ENCODE data around the gene SLC44A3. TPM values are rescaled to one million over a fixed set of nuclear protein-coding genes. Genes with fewer than 3 reads are reported as not detected.

Gene SLC44A3
- total and polyA plus RNA-seq, 2 donors (not counting 1 experiment from before 2014, with no cell fraction given): 3.9 to 9.7 TPM

GRCh38 chr1:94823116-94823515 lies 3.0 kb downstream of the SLC44A3 start:
- Histone ChIP-seq H3K27ac (ENCODE audit: insufficient read depth, low read length) (no peak overlapping the region), H3K4me3 (replicated peaks in 1 of 4; ENCODE audit: control extremely low read depth in 1 of 4, insufficient read depth in 1 of 4, low read depth in 3 of 4, low read length in 4 of 4) (no peak overlapping the region), H3K36me3 (ENCODE audit: control insufficient read depth, insufficient read depth, low read length) (no peaks in the 10 kb centered on the region), H3K4me2 (ENCODE audit: extremely low read depth, insufficient read depth, low read length) (no peak overlapping the region), H2AFZ (ENCODE audit: low read length) (no peak overlapping the region), H3K27me3 (ENCODE audit: control insufficient read depth, insufficient read depth, low read length) (peaks cover 3% of the 10 kb centered on the region), H3K4me1 (ENCODE audit: control insufficient read depth, extremely low read depth, insufficient read depth, low read length) (no peaks in the 10 kb centered on the region), H4K20me1 (ENCODE audit: control insufficient read depth, extremely low read depth, insufficient read depth, low read length) (no peaks in the 10 kb centered on the region), H3K9me3 (ENCODE audit: control insufficient read depth, insufficient read depth, low read depth, low read length) (no peaks in the 10 kb centered on the region), H3K79me2 (ENCODE audit: control insufficient read depth, insufficient read depth, low read length) (no peaks in the 10 kb centered on the region), H3K9ac (ENCODE audit: insufficient read depth, low read length) (no peak overlapping the region)
- TF ChIP-seq EZH2 (IDR thresholded peaks at IDR 0.05; ENCODE audit: low read length, missing control alignments) (no peak), CTCF (conservative IDR thresholded peaks at IDR 0.05 in 1 of 2, IDR thresholded peaks at IDR 0.05 in 1 of 2; ENCODE audit: low read depth in 1 of 2, low read length in 2 of 2) (no peak)
- no peak for DNase-seq (ENCODE audit: low read depth in 2 of 2)

GRCh38 chr1:94825936-94826335 lies 5.8 kb downstream of the SLC44A3 start:
- DNase-seq (ENCODE audit: low read depth in 2 of 2): no peak
- no peak overlapping the region for H3K4me3 ChIP-seq (replicated peaks in 1 of 4; ENCODE audit: control extremely low read depth in 1 of 4, insufficient read depth in 1 of 4, low read depth in 3 of 4, low read length in 4 of 4)
- no peaks in the 10 kb centered on the region for H3K36me3 ChIP-seq (ENCODE audit: control insufficient read depth, insufficient read depth, low read length)
- H3K79me2 ChIP-seq (ENCODE audit: control insufficient read depth, insufficient read depth, low read length): no peaks in the 10 kb centered on the region
- no peaks in the 10 kb centered on the region for H4K20me1 ChIP-seq (ENCODE audit: control insufficient read depth, extremely low read depth, insufficient read depth, low read length)
- no peaks in the 10 kb centered on the region for H3K9me3 ChIP-seq (ENCODE audit: control insufficient read depth, insufficient read depth, low read depth, low read length)
- TF ChIP-seq EZH2 (IDR thresholded peaks at IDR 0.05; ENCODE audit: low read length, missing control alignments): no peak
- no peak for TF ChIP-seq CTCF (conservative IDR thresholded peaks at IDR 0.05 in 1 of 2, IDR thresholded peaks at IDR 0.05 in 1 of 2; ENCODE audit: low read depth in 1 of 2, low read length in 2 of 2)
- H3K4me1 ChIP-seq (ENCODE audit: control insufficient read depth, extremely low read depth, insufficient read depth, low read length): no peaks in the 10 kb centered on the region
- H2AFZ ChIP-seq (ENCODE audit: low read length): no peak overlapping the region
- H3K4me2 ChIP-seq (ENCODE audit: extremely low read depth, insufficient read depth, low read length): no peak overlapping the region
- H3K27ac ChIP-seq (ENCODE audit: insufficient read depth, low read length): no peak overlapping the region
- H3K27me3 ChIP-seq (ENCODE audit: control insufficient read depth, insufficient read depth, low read length): peaks cover 3% of the 10 kb centered on the region
- no peak overlapping the region for H3K9ac ChIP-seq (ENCODE audit: insufficient read depth, low read length)

GRCh38 chr1:94827434-94827833 lies 7.3 kb downstream of the SLC44A3 start:
- Histone ChIP-seq H3K27ac (ENCODE audit: insufficient read depth, low read length) (no peak overlapping the region), H3K36me3 (ENCODE audit: control insufficient read depth, insufficient read depth, low read length) (no peaks in the 10 kb centered on the region), H3K9me3 (ENCODE audit: control insufficient read depth, insufficient read depth, low read depth, low read length) (no peaks in the 10 kb centered on the region), H3K27me3 (ENCODE audit: control insufficient read depth, insufficient read depth, low read length) (peaks cover 2% of the 10 kb centered on the region), H4K20me1 (ENCODE audit: control insufficient read depth, extremely low read depth, insufficient read depth, low read length) (no peaks in the 10 kb centered on the region), H3K79me2 (ENCODE audit: control insufficient read depth, insufficient read depth, low read length) (no peaks in the 10 kb centered on the region), H2AFZ (ENCODE audit: low read length) (no peak overlapping the region), H3K9ac (ENCODE audit: insufficient read depth, low read length) (no peak overlapping the region), H3K4me1 (ENCODE audit: control insufficient read depth, extremely low read depth, insufficient read depth, low read length) (no peaks in the 10 kb centered on the region), H3K4me2 (ENCODE audit: extremely low read depth, insufficient read depth, low read length) (no peak overlapping the region), H3K4me3 (replicated peaks in 1 of 4; ENCODE audit: control extremely low read depth in 1 of 4, insufficient read depth in 1 of 4, low read depth in 3 of 4, low read length in 4 of 4) (no peak overlapping the region)
- DNase-seq (ENCODE audit: low read depth in 2 of 2): no peak
- TF ChIP-seq CTCF (conservative IDR thresholded peaks at IDR 0.05 in 1 of 2, IDR thresholded peaks at IDR 0.05 in 1 of 2; ENCODE audit: low read depth in 1 of 2, low read length in 2 of 2) (no peak), EZH2 (IDR thresholded peaks at IDR 0.05; ENCODE audit: low read length, missing control alignments) (no peak)
